ENCODE data around the gene EYS.
"Not testable (repeated sequence)": the region's sequence is repeated elsewhere in the genome, so short reads cannot be mapped to it uniquely, and the experiment has no call there.

The EYS gene

DNA sequence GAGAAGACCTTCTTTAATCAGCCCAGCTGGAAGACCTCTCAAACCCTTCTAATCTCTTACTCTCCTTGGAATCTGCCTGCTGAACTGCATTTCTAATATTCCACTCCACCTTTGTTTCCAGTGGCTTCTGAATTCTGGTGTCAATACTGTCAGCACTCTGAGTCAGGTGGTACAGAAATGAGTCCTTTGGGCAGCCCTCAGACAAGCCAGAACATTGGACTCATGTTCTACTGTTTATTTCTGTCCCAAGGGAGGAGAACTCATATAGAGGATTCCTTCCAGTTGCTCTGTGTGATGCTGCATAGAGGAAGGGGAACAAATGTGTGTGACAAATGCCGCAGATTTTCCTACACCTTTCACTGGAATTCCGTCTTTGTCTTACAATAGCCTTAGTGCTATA, 1956.6 kb downstream of the EYS start:
- H3K4me3 ChIP-seq (ENCODE audit: low read length): no peak overlapping the region
- H3K27ac ChIP-seq (ENCODE audit: low read length): no peak overlapping the region
- no peaks in the 10 kb centered on the region for H3K9me3 ChIP-seq (ENCODE audit: control insufficient read depth, insufficient read depth, low read length)
- no peaks in the 10 kb centered on the region for H3K27me3 ChIP-seq (ENCODE audit: control insufficient read depth, insufficient read depth, low read length)
- H3K36me3 ChIP-seq (ENCODE audit: control insufficient read depth, insufficient read depth, low read length): no peaks in the 10 kb centered on the region
- DNase-seq (ENCODE audit: low read depth, low spot score): no peak
- WGBS (ENCODE audit: insufficient coverage, insufficient read length): no CpG with 5 or more reads among the region's 2 CpGs
- no peaks in the 10 kb centered on the region for H3K4me1 ChIP-seq (ENCODE audit: control insufficient read depth, insufficient read depth, low read length)

DNA sequence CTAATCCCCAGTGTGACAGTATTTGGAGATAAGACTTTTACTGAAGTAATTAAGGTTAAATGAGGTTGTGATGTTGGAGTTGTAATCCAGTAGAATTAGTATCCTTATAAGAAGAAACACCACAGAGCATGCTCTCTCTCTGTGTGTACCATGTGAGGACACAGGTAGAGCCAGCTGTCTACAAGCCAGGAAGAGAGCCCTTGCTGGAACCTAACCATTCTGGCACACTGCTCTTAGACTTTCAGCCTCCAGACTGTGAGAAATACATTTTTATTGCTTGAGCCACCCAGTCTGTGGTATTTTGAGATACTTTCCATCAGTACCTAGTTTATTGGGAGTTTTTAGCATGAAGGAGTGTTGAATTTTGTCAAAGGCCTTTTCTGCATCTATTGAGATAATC, 1961.2 kb downstream of the EYS start:
- no peaks in the 10 kb centered on the region for H3K4me1 ChIP-seq (ENCODE audit: control insufficient read depth, insufficient read depth, low read length)
- no peak for DNase-seq (ENCODE audit: low read depth, low spot score)
- H3K27ac ChIP-seq (ENCODE audit: low read length): no peak overlapping the region
- H3K27me3 ChIP-seq (ENCODE audit: control insufficient read depth, insufficient read depth, low read length): no peaks in the 10 kb centered on the region
- no peaks in the 10 kb centered on the region for H3K9me3 ChIP-seq (ENCODE audit: control insufficient read depth, insufficient read depth, low read length)
- H3K36me3 ChIP-seq (ENCODE audit: control insufficient read depth, insufficient read depth, low read length): no peaks in the 10 kb centered on the region
- H3K4me3 ChIP-seq (ENCODE audit: low read length): no peak overlapping the region

DNA sequence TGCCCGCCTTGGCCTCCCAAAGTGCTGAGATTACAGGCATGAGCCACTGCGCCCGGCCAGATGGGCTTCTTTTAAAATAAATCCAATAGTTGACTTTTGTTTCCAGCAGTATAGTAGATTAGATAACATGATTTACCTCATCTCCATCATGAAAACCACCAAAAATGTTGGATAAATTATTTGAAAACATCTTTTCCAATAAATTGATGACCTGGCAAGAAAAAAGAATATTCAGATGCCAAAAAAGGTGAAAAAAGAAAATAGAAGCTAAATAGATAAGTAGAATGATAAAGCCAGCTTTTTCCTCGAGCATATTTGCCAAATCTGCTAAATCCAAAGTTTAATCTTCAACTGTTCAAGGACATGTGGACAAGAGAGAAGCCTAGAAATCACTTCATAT, 1962.2 kb downstream of the EYS start:
- no peaks in the 10 kb centered on the region for H3K9me3 ChIP-seq (ENCODE audit: control insufficient read depth, insufficient read depth, low read length)
- H3K4me1 ChIP-seq (ENCODE audit: control insufficient read depth, insufficient read depth, low read length): no peaks in the 10 kb centered on the region
- no CpG with 5 or more reads among the region's 4 CpGs for WGBS (ENCODE audit: insufficient coverage, insufficient read length)
- H3K27me3 ChIP-seq (ENCODE audit: control insufficient read depth, insufficient read depth, low read length): no peaks in the 10 kb centered on the region
- no peaks in the 10 kb centered on the region for H3K36me3 ChIP-seq (ENCODE audit: control insufficient read depth, insufficient read depth, low read length)
- H3K27ac ChIP-seq (ENCODE audit: low read length): no peak overlapping the region
- DNase-seq (ENCODE audit: low read depth, low spot score): no peak
- H3K4me3 ChIP-seq (ENCODE audit: low read length): no peak overlapping the region

DNA sequence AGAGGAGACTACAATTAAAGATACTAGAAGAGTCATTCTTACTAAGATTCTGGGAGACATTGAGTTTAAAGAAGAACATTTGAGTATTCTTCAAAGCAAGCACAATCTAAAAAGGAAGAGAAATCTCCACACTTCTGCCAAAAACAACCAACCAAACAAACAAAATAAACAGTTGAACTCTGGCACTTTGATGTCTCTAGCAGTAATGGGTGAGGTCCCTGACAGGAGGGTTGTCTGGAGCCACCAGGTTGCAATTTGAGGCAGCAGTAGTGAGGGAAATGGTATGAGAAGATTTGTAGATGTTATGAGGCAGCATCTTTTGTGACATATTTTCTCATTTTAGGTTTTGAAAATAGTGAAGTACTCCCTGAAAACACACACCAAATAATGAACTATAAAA, 1963.3 kb downstream of the EYS start:
- no peaks in the 10 kb centered on the region for H3K4me1 ChIP-seq (ENCODE audit: control insufficient read depth, insufficient read depth, low read length)
- H3K4me3 ChIP-seq (ENCODE audit: low read length): no peak overlapping the region
- no peak overlapping the region for H3K27ac ChIP-seq (ENCODE audit: low read length)
- H3K36me3 ChIP-seq (ENCODE audit: control insufficient read depth, insufficient read depth, low read length): no peaks in the 10 kb centered on the region
- no peak for DNase-seq (ENCODE audit: low read depth, low spot score)
- H3K9me3 ChIP-seq (ENCODE audit: control insufficient read depth, insufficient read depth, low read length): no peaks in the 10 kb centered on the region
- no peaks in the 10 kb centered on the region for H3K27me3 ChIP-seq (ENCODE audit: control insufficient read depth, insufficient read depth, low read length)

DNA sequence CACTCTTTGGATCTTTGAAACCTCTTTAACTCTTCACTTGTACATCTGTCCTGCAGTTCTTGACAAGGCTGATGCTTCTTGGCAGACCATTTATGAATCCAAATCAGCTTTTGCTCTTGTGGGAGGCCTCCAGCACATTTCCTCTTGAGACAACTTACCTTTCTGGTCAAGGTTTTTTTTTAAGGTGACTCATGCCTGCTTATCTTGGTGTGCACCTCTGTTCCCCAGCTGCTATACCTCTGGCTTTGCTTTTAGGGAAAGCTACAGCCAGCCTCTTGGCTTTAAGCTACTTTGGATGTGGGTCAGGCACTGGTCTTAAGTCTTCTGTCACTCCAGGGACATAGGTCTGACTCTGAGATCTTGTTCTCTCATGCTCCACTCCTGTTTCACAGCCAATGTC, 1965.0 kb downstream of the EYS start:
- Histone ChIP-seq H3K27ac (ENCODE audit: low read length) (no peak overlapping the region), H3K27me3 (ENCODE audit: control insufficient read depth, insufficient read depth, low read length) (no peaks in the 10 kb centered on the region), H3K4me1 (ENCODE audit: control insufficient read depth, insufficient read depth, low read length) (no peaks in the 10 kb centered on the region), H3K36me3 (ENCODE audit: control insufficient read depth, insufficient read depth, low read length) (no peaks in the 10 kb centered on the region), H3K9me3 (ENCODE audit: control insufficient read depth, insufficient read depth, low read length) (no peaks in the 10 kb centered on the region), H3K4me3 (ENCODE audit: low read length) (no peak overlapping the region)
- DNase-seq (ENCODE audit: low read depth, low spot score): no peak

DNA sequence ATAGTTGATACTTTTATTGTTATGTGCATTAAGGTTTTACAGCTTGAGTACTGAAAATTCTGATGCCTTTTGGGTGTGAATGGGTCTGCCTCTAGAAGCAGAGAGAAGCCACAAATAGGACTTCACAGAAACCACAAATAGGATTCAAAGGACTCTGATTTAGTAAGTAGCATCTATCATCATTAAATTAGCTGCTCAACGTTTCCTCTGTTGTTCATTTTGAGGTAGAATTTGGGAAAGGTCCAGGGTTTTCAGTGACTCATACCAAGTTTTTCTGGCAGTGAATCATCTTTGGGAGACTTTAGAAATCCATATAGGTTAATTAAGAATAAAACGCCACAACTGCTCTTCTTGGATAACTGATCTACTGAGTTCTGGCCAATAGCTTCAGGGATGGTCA, 1966.3 kb downstream of the EYS start:
- Histone ChIP-seq H3K4me3 (ENCODE audit: low read length) (no peak overlapping the region), H3K27me3 (ENCODE audit: control insufficient read depth, insufficient read depth, low read length) (no peaks in the 10 kb centered on the region), H3K9me3 (ENCODE audit: control insufficient read depth, insufficient read depth, low read length) (no peaks in the 10 kb centered on the region), H3K27ac (ENCODE audit: low read length) (no peak overlapping the region), H3K36me3 (ENCODE audit: control insufficient read depth, insufficient read depth, low read length) (no peaks in the 10 kb centered on the region), H3K4me1 (ENCODE audit: control insufficient read depth, insufficient read depth, low read length) (no peaks in the 10 kb centered on the region)
- no peak for DNase-seq (ENCODE audit: low read depth, low spot score)
- WGBS (ENCODE audit: insufficient coverage, insufficient read length): no CpG with 5 or more reads among the region's 2 CpGs

DNA sequence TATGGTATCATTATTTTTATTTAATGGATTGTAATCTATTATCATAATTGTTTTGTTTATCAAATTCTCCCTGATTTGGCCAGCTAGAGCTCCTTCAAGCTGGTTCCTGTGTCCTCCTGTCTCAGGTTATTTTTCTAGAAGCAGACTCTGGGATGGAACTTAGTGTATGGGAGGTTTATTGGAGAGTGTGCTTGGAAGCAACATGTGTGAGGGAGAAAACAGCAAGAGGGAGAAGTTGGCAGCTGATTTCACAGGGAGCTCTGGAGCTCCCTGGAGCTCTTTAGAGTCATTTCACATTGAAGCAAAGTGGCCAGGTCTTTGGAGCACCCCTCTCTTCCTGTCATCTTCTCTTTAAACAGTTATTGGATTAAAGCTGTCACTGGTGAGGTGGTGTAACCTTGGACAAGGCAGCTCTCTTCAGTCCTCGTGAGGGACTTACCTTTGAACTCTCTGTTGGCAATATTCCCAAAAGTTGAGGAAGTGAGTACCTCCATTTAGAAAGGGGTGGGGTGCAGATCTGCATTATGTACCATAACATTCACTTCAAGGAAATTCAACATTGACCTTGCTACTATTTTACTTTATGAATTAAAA, 1967.8 kb downstream of the EYS start:
- Histone ChIP-seq H3K4me1 (ENCODE audit: control insufficient read depth, insufficient read depth, low read length) (no peaks in the 10 kb centered on the region), H3K4me3 (ENCODE audit: low read length) (no peak overlapping the region), H3K9me3 (ENCODE audit: control insufficient read depth, insufficient read depth, low read length) (no peaks in the 10 kb centered on the region), H3K36me3 (ENCODE audit: control insufficient read depth, insufficient read depth, low read length) (no peaks in the 10 kb centered on the region), H3K27me3 (ENCODE audit: control insufficient read depth, insufficient read depth, low read length) (no peaks in the 10 kb centered on the region), H3K27ac (ENCODE audit: low read length) (no peak overlapping the region)
- no peak for DNase-seq (ENCODE audit: low read depth, low spot score)
- no CpG with 5 or more reads among the region's 1 CpG for WGBS (ENCODE audit: insufficient coverage, insufficient read length)

DNA sequence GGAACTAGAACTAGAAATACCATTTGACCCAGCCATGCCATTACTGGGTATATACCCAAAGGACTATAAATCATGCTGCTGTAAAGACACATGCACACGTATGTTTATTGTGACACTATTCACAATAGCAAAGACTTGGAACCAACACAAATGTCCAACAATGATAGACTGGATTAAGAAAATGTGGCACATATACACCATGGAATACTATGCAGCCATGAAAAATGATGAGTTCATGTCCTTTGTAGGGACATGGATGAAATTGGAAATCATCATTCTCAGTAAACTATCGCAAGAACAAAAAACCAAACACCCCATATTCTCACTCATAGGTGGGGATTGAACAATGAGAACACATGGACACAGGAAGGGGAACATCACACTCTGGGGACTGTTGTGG, 1968.8 kb downstream of the EYS start:
- not testable (repeated sequence) for H3K27ac ChIP-seq (ENCODE audit: low read length); H3K27me3 ChIP-seq (ENCODE audit: control insufficient read depth, insufficient read depth, low read length); H3K4me3 ChIP-seq (ENCODE audit: low read length); H3K4me1 ChIP-seq (ENCODE audit: control insufficient read depth, insufficient read depth, low read length); H3K36me3 ChIP-seq (ENCODE audit: control insufficient read depth, insufficient read depth, low read length); DNase-seq (ENCODE audit: low read depth, low spot score); H3K9me3 ChIP-seq (ENCODE audit: control insufficient read depth, insufficient read depth, low read length)
- WGBS (ENCODE audit: insufficient coverage, insufficient read length): no CpG with 5 or more reads among the region's 2 CpGs

DNA sequence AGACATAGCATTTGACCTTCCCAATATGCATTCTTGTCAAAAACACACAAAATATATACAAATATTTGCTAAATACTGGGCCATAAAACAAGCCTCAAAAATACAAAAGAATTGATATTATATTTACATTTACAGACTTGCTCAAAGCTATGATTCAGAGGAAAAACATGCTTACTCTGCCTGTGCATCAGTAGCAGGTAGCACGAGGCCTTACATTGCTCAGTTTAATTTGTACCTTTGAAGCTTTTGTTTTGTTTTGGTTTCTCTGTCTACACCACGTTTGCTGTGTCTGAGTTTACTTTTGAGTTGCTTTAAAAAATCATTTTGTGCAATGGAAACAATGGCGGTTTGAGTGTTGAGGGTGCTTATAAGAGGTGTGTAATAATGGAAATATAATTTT, 1972.1 kb downstream of the EYS start:
- Histone ChIP-seq H3K4me1 (ENCODE audit: control insufficient read depth, insufficient read depth, low read length) (no peaks in the 10 kb centered on the region), H3K27ac (ENCODE audit: low read length) (no peak overlapping the region), H3K4me3 (ENCODE audit: low read length) (no peak overlapping the region), H3K9me3 (ENCODE audit: control insufficient read depth, insufficient read depth, low read length) (no peaks in the 10 kb centered on the region), H3K36me3 (ENCODE audit: control insufficient read depth, insufficient read depth, low read length) (no peaks in the 10 kb centered on the region), H3K27me3 (ENCODE audit: control insufficient read depth, insufficient read depth, low read length) (no peaks in the 10 kb centered on the region)
- DNase-seq (ENCODE audit: low read depth, low spot score): no peak
- no CpG with 5 or more reads among the region's 3 CpGs for WGBS (ENCODE audit: insufficient coverage, insufficient read length)

DNA sequence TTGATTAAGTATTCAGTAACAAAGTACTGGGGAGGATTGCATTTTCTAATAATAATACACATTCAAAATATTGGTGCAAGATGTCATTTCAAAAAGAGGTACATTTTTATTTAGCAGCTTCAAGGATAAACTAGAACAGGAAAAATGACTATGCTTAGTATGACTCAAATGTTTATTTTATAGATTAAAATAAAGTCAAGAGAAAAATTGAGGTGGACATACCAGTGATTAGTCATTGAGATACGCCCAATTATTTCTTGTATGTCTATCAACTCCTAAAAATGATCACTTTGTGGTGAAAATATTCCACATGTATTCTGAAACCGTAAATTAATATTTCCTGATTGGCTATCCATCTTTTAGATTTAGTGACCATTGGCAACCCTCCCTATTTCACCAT, 1974.7 kb downstream of the EYS start:
- no peaks in the 10 kb centered on the region for H3K36me3 ChIP-seq (ENCODE audit: control insufficient read depth, insufficient read depth, low read length)
- H3K9me3 ChIP-seq (ENCODE audit: control insufficient read depth, insufficient read depth, low read length): no peaks in the 10 kb centered on the region
- DNase-seq (ENCODE audit: low read depth, low spot score): no peak
- no CpG with 5 or more reads among the region's 2 CpGs for WGBS (ENCODE audit: insufficient coverage, insufficient read length)
- H3K4me1 ChIP-seq (ENCODE audit: control insufficient read depth, insufficient read depth, low read length): no peaks in the 10 kb centered on the region
- H3K27ac ChIP-seq (ENCODE audit: low read length): no peak overlapping the region
- no peak overlapping the region for H3K4me3 ChIP-seq (ENCODE audit: low read length)
- no peaks in the 10 kb centered on the region for H3K27me3 ChIP-seq (ENCODE audit: control insufficient read depth, insufficient read depth, low read length)

DNA sequence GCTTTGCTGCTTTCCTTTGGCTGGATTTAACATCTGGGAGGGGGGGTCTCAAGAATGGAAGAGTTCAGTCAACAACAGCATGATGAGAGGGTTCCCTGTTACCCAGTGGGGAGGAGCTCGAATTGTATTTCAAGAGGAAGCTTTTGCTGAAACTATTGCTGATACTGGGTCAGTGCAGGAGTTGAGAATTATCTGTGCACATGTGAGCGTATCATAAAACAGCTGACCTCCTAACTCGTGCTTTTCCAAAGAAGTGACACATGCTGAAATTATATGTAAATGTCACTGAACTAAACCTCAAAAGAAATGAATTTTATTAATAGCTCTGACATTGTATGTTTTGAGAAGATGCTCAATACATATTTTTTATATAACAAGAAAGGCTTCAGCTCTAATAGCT, 1975.1 kb downstream of the EYS start:
- Histone ChIP-seq H3K27ac (ENCODE audit: low read length) (no peak overlapping the region), H3K9me3 (ENCODE audit: control insufficient read depth, insufficient read depth, low read length) (no peaks in the 10 kb centered on the region)
- DNase-seq (ENCODE audit: low read depth, low spot score): no peak

More for the DNA sequence above, 1975.1 kb downstream of the EYS start:
- no CpG with 5 or more reads among the region's 3 CpGs for WGBS (ENCODE audit: insufficient coverage, insufficient read length)
- H3K4me1 ChIP-seq (ENCODE audit: control insufficient read depth, insufficient read depth, low read length): no peaks in the 10 kb centered on the region
- no peaks in the 10 kb centered on the region for H3K36me3 ChIP-seq (ENCODE audit: control insufficient read depth, insufficient read depth, low read length)
- H3K4me3 ChIP-seq (ENCODE audit: low read length): no peak overlapping the region
- no peaks in the 10 kb centered on the region for H3K27me3 ChIP-seq (ENCODE audit: control insufficient read depth, insufficient read depth, low read length)

All from iPS DF 6.9 (cell line).